H1 (cell line): Measurements from ENCODE around the gene DRD2. TPM values are rescaled to one million over a fixed set of nuclear protein-coding genes. Genes with fewer than 3 reads are reported as not detected.

Experiments
- BACH1 ChIP-seq: IDR thresholded peaks from 2 replicates; pipeline ENCODE4 v1.6.1; 2012; ENCODE audit warnings: low read length, improper control_type of control experiment
- BCL11A ChIP-seq, 2 experiments: IDR thresholded peaks; one replicate each; pipeline ENCODE4 v1.6.1; 2011; ENCODE audit warnings: low read depth in 2 of 2, low read length in 2 of 2, mild to moderate bottlenecking in 2 of 2
- KDM1A ChIP-seq: fragments of 200-600, 300-600 bp; sonication (generic); IDR thresholded peaks from 2 replicates; pipeline ENCODE4 v1.7.1; 2016; ENCODE audit warnings: mild to moderate bottlenecking, low read length, borderline replicate concordance
- NRF1 ChIP-seq: IDR thresholded peaks from 2 replicates; pipeline ENCODE4 v1.6.1; 2011; ENCODE audit warnings: mild to moderate bottlenecking, low read depth, low read length, improper control_type of control experiment
- SUZ12 ChIP-seq: fragments of 200-600 bp; sonication (generic); IDR thresholded peaks from 2 replicates; pipeline ENCODE4 v1.6.1; 2012; ENCODE audit warnings: mild to moderate bottlenecking, inconsistent platforms, low read length, moderate library complexity, mixed read lengths
- TCF12 ChIP-seq: IDR thresholded peaks from 2 replicates; pipeline ENCODE4 v1.6.1; 2011; ENCODE audit warnings: low read depth, mild to moderate bottlenecking, low read length
- polyA plus RNA-seq, 7 experiments: library from polyadenylated mRNA; depleted of rRNA in 3 of 7; stranded (reverse) in 5 of 7; unstranded in 2 of 7; fragments of >200 nt in 5 of 7; fragments of 200-250 nt in 2 of 7; gene quantifications; 1 replicate in 5 of 7; 2 replicates in 1 of 7; 4 replicates in 1 of 7; pipeline versions ENCODE4 v1.2.1 to v1.2.3, GENCODE V29; 2011 to 2013; ENCODE audit warnings: missing spikeins in 2 of 7, mixed read lengths in 2 of 7
- total RNA-seq: library from RNA; stranded (reverse); fragmentation: NEBNext Ultra II Directional; extraction: Animal tissue kit (Norgen Biotek cat#: 25700); gene quantifications from 2 replicates; pipeline ENCODE4 v1.2.1, GENCODE V29; 2021
- TF ChIP-seq, protein P1 (sequence below): fragments of 300-600 bp; sonication (generic); IDR thresholded peaks from 2 replicates; pipeline ENCODE4 v1.7.1; 2012; ENCODE audit warnings: low read length, moderate library complexity, mild to moderate bottlenecking, inconsistent platforms; ENCODE audit not compliant: insufficient replicate concordance
- TF ChIP-seq, protein P2 (sequence below), 3 experiments: IDR thresholded peaks; 1 replicate in 2 of 3; 2 replicates in 1 of 3; pipeline versions ENCODE4 v1.5.1 to v1.6.1; 2011; ENCODE audit warnings: low read length in 3 of 3, mild to moderate bottlenecking in 3 of 3, inconsistent platforms in 2 of 3, low read depth in 1 of 3, moderate library complexity in 1 of 3; ENCODE audit not compliant: insufficient read depth in 1 of 3; ENCODE audit errors: control extremely low read depth in 1 of 3
- TF ChIP-seq, protein P3 (sequence below): IDR thresholded peaks from 2 replicates; pipeline ENCODE4 v1.6.1; 2012; ENCODE audit warnings: inconsistent platforms

DRD2 gene
- total and polyA plus RNA-seq, 2 of the 8 experiments (the other 6 are each of a cell fraction or from before 2014, with no cell fraction given): 0.26 to 0.41 TPM

DNA sequence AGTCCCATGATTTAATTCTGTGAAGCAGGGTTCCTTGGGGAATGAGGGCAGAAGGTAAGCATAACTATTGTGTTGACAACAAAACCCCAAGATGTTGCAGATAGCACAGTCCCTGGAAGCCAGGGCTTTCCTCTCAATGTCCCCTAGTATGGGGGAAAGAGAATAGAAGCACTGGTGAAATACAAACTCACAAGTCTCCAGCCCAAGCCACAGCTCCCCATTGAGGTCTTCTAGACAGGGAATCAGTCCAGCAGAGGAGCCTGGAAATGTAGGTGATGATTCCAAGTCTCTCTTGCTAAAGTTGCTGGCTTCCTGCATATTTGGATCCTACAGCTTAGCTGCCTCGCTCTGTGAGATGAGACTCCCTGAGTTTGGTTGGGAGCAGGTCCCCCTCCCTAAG, 31.7 kb upstream of the DRD2 start (continued):
- TF ChIP-seq, protein P1, sequence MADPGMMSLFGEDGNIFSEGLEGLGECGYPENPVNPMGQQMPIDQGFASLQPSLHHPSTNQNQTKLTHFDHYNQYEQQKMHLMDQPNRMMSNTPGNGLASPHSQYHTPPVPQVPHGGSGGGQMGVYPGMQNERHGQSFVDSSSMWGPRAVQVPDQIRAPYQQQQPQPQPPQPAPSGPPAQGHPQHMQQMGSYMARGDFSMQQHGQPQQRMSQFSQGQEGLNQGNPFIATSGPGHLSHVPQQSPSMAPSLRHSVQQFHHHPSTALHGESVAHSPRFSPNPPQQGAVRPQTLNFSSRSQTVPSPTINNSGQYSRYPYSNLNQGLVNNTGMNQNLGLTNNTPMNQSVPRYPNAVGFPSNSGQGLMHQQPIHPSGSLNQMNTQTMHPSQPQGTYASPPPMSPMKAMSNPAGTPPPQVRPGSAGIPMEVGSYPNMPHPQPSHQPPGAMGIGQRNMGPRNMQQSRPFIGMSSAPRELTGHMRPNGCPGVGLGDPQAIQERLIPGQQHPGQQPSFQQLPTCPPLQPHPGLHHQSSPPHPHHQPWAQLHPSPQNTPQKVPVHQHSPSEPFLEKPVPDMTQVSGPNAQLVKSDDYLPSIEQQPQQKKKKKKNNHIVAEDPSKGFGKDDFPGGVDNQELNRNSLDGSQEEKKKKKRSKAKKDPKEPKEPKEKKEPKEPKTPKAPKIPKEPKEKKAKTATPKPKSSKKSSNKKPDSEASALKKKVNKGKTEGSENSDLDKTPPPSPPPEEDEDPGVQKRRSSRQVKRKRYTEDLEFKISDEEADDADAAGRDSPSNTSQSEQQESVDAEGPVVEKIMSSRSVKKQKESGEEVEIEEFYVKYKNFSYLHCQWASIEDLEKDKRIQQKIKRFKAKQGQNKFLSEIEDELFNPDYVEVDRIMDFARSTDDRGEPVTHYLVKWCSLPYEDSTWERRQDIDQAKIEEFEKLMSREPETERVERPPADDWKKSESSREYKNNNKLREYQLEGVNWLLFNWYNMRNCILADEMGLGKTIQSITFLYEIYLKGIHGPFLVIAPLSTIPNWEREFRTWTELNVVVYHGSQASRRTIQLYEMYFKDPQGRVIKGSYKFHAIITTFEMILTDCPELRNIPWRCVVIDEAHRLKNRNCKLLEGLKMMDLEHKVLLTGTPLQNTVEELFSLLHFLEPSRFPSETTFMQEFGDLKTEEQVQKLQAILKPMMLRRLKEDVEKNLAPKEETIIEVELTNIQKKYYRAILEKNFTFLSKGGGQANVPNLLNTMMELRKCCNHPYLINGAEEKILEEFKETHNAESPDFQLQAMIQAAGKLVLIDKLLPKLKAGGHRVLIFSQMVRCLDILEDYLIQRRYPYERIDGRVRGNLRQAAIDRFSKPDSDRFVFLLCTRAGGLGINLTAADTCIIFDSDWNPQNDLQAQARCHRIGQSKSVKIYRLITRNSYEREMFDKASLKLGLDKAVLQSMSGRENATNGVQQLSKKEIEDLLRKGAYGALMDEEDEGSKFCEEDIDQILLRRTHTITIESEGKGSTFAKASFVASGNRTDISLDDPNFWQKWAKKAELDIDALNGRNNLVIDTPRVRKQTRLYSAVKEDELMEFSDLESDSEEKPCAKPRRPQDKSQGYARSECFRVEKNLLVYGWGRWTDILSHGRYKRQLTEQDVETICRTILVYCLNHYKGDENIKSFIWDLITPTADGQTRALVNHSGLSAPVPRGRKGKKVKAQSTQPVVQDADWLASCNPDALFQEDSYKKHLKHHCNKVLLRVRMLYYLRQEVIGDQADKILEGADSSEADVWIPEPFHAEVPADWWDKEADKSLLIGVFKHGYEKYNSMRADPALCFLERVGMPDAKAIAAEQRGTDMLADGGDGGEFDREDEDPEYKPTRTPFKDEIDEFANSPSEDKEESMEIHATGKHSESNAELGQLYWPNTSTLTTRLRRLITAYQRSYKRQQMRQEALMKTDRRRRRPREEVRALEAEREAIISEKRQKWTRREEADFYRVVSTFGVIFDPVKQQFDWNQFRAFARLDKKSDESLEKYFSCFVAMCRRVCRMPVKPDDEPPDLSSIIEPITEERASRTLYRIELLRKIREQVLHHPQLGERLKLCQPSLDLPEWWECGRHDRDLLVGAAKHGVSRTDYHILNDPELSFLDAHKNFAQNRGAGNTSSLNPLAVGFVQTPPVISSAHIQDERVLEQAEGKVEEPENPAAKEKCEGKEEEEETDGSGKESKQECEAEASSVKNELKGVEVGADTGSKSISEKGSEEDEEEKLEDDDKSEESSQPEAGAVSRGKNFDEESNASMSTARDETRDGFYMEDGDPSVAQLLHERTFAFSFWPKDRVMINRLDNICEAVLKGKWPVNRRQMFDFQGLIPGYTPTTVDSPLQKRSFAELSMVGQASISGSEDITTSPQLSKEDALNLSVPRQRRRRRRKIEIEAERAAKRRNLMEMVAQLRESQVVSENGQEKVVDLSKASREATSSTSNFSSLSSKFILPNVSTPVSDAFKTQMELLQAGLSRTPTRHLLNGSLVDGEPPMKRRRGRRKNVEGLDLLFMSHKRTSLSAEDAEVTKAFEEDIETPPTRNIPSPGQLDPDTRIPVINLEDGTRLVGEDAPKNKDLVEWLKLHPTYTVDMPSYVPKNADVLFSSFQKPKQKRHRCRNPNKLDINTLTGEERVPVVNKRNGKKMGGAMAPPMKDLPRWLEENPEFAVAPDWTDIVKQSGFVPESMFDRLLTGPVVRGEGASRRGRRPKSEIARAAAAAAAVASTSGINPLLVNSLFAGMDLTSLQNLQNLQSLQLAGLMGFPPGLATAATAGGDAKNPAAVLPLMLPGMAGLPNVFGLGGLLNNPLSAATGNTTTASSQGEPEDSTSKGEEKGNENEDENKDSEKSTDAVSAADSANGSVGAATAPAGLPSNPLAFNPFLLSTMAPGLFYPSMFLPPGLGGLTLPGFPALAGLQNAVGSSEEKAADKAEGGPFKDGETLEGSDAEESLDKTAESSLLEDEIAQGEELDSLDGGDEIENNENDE: no peak
- TF ChIP-seq BACH1 (no peak), NRF1 (no peak), SUZ12 (no peak), KDM1A (no peak), TCF12 (no peak), BCL11A (IDR thresholded peaks at IDR 0.05; ENCODE audit: low read depth in 2 of 2, low read length in 2 of 2) (no peak)
- TF ChIP-seq, protein P2, sequence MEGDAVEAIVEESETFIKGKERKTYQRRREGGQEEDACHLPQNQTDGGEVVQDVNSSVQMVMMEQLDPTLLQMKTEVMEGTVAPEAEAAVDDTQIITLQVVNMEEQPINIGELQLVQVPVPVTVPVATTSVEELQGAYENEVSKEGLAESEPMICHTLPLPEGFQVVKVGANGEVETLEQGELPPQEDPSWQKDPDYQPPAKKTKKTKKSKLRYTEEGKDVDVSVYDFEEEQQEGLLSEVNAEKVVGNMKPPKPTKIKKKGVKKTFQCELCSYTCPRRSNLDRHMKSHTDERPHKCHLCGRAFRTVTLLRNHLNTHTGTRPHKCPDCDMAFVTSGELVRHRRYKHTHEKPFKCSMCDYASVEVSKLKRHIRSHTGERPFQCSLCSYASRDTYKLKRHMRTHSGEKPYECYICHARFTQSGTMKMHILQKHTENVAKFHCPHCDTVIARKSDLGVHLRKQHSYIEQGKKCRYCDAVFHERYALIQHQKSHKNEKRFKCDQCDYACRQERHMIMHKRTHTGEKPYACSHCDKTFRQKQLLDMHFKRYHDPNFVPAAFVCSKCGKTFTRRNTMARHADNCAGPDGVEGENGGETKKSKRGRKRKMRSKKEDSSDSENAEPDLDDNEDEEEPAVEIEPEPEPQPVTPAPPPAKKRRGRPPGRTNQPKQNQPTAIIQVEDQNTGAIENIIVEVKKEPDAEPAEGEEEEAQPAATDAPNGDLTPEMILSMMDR (IDR thresholded peaks at IDR 0.05; ENCODE audit: control extremely low read depth in 1 of 3, insufficient read depth in 1 of 3, low read depth in 1 of 3, low read length in 3 of 3): no peak
- TF ChIP-seq, protein P3, sequence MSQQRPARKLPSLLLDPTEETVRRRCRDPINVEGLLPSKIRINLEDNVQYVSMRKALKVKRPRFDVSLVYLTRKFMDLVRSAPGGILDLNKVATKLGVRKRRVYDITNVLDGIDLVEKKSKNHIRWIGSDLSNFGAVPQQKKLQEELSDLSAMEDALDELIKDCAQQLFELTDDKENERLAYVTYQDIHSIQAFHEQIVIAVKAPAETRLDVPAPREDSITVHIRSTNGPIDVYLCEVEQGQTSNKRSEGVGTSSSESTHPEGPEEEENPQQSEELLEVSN: no peak
